CD4-positive, alpha-beta T cell treated with Interleukin-6 for 4 hours (primary cell): ENCODE data around the gene KPNA1.
A peak's percentile ranks its signal among the peaks of the same experiment; 100 is the strongest.

Experiments used
- DNase-seq: peaks from one replicate; pipeline ENCODE4 v3.0.0-alpha.2; 2020; ENCODE audit warnings: mixed read lengths

KPNA1 gene

DNA sequence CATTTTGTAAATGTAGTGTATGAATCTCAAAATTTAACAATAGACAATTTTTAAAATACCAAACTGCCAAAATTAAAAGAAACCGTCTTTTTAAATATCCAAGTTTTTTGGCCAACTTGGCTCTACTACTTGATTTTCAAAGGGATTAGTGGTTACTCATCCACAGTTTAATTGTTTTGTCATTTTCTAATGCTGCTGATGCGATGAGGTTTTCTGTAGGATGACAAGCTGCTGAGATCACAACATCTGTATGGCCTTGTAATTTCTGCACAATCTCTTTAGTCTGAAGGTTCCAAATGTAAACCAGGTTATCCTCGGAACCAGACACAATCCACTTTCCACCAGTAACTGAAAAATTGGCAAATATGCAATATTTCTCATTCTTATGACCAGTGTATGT is 100.3 kb downstream of the KPNA1 start:
- DNase-seq, result no peak

DNA sequence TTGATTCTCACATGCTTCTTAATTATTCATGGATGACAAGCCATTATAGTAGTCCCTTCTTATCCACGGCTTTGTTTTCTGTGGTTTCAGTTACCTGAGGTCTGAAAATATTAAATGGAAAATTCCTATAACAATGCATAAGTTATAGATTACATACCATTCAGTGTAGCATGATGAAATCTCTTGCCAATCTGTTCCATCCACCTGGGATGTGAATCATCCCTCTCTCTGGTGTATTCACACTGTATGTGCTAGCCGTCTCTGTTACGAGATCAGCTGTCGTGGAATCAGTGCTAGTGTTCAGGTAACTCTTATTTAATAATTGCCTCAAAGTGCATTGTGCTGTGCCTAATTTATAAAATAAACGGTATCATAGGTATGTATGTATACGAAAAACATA is 104.1 kb downstream of the KPNA1 start:
- no peak for DNase-seq

- no peak for DNase-seq
Observed at GRCh38 chr3:122410111-122410510, 104.6 kb downstream of the KPNA1 start.

GRCh38 chr3:122409446-122409845 is 105.3 kb downstream of the KPNA1 start:
- DNase-seq, result no peak

GRCh38 chr3:122407946-122408345 is 106.8 kb downstream of the KPNA1 start:
- DNase-seq, result no peak

GRCh38 chr3:122406198-122406597 is 108.5 kb downstream of the KPNA1 start:
- DNase-seq, result no peak

GRCh38 chr3:122405015-122405414 is 109.7 kb downstream of the KPNA1 start:
- no peak for DNase-seq

DNA sequence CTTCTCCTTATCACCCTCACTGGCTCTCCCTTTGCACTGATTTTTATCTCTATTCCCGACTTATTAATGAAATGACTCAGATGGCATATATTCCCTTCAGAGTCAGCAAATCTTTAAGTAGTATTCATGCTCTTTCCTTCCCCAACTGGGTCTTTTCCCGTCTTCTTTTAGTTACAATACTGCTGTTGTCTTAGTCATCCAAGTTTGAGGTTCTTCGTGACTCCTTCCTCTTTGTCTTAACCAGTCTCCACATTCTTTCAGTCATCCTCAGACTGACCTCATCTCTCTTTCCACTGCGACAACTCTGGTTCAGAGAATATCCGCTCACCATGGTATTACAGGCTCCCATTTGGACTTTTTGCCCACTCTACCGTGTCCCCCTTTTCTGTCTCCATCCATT is 111.2 kb downstream of the KPNA1 start:
- DNase-seq, result no peak

DNA sequence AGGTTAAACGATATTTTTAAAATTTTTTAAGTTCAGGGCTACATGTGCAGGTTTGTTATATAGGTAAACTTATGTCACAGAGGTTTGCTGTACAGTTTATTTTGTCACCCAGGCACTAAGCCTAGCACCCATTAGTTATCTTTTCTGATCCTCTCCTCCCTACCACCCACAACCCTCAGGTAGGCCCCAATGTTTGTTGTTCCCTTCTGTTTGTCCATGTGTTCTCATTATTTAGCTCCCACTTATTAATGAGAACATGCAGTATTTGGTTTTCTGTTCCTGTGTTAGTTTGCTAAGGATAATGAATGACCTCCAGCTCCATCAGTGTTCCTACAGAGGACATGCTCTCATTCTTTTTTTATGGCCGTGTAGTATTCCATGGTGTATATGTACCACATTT is 115.8 kb downstream of the KPNA1 start:
- DNase-seq, result no peak

DNA sequence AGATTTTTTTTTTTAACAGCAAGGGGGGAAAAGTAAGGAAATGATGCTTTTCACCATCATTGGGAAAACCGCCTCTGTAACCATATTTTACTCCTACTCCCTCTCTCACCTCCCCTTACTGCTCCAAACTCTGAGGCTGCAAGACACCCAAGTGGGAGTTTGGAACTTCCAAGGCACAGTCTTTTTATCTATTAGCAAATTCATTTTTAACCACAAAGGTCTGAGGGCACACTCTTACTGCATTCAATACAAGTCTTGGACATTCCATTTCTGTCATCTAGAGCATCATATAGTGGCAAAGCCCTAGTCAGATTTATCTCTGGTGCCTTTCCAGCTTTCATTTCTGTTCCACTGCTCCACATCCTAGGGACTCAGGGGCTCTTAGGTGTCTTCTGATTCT is 117.5 kb downstream of the KPNA1 start:
- no peak for DNase-seq

DNA sequence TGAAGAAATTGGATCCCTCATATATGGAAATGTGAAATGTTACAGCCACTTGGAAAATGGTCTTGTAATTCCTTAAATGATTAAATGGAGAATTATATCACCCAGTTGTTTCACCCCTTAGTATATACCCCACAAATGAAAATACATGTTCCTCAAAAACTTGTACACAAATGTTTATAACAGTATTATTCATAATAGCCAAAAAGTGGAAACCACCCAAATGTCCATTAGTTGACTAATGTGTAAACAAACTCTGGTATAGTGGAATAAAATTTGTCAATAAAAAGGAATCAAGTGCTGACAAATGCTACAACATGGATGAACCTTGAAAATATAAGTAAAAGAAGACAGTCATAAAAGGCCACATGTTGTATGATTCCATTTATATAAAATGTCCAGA is 118.2 kb downstream of the KPNA1 start:
- no peak for DNase-seq

DNA sequence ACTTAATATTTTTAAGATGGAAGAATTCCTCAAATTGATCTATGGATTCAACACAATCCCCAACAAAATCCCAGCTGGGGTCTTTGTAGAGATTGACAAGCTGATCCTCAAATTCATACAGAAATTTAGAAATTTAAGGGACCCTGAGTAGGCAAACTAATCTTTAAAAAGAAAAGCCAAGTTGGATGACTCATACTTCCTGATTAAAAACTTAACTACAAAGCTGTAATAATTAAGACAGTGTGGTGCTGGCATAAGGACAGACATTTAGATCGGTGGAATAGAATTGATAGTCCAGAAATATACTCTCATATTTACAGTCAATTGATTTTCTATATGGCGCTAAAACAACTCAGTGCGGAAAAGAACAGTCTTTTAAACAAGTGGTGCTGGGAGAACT is 119.2 kb downstream of the KPNA1 start:
- no peak for DNase-seq

- DNase-seq, result no peak
Observed at GRCh38 chr3:122394173-122394572, 120.6 kb downstream of the KPNA1 start.

DNA sequence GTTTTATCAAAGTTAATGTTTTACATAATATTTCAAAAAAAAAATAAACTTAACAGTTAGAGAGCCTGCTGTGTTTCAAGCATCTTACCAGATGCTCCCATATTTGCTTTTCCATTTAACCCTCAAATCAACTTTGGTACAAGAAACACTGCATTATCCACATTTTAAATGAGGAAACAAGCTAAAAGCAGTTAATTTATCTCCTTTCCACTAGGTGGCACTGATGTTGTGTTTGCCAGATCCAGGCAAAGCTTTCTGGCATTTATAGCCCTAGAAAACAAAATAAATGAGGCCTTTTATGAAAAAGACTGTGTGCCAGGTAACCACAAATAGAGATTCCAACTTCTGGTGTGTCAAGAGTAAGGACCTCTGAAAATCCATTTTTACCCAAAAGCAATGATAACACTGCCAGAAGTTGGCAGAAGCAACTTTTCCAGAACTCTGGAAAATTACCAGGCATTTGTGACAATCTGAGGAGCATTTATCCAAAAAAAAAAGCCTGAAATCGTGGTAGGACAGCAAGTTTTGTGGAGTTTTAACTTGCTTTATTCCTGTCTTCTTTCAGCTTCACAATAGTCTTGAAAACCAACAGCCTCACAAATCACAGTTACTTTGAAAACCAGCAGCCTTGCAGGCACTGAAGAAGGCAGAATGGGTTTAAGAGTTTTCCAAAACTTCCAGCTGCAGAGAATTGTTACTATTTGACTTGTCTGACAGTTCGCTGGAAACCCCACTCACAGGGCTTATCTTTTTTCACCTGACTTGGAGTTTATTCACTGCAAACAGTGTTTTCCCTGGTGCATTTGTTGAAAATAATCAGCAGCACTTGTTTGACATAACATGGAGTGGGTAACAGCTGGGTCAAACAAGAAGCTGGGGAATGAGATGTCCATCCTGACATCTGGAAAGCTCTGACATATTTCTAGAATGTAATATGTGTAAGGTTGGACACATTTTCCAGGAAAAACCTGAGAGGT is 121.6 kb downstream of the KPNA1 start:
- DNase-seq, result peak; percentile 18

DNA sequence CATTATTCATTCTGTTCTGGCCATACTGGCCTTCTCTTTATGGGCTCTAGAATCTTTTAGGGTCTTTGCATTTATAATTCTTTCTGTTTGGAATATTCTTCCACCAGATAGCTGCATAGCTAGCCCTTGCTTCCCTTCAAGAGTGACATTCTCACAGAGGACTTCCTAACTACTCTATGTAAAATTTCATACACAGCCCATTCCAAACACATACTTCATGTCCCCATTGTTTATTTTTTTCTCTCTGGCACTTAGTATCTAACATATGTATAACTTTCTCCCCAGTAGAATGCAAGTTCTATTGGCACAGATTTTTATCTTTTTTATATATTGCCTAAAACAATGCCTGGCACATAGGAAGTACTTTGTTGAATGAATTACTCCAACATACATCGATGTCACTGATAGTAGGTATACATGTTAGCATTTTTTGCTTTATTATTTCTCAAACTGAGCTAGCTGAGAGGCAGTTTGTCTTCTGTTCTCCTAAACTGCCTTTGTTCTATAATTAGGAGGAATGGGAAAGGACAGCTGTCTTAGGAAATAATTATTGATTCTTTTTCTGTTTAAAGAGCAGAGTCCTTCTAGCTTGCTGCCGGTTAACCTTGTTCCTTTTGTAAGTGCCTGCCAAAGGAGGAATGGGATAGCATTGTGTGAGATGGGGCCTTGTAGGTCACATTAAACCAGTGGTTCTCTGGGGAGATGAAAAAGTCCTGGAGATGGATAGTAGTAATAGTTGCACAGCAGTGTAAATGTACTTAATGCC is 122.9 kb downstream of the KPNA1 start:
- no peak for DNase-seq

GRCh38 chr3:122390665-122391064 is 124.1 kb downstream of the KPNA1 start:
- no peak for DNase-seq

DNA sequence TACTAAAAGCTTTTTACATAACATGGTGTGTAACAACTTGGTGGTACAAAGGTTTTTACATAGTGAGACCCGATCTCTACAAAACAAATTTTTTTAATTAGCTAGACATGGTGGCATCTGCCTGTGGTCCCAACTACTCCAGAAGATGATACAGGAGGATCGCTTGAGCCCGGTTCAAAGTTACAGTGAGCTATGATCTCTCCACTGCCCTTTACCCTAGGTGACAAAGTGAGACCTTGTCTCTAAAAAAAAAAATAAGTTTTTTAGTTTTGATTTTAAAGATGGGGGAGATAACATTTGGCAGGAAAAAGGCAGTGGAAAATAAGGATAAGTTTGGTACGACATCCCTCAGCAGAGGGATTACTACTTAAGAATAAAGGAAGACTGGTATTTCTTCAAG is 124.8 kb downstream of the KPNA1 start:
- DNase-seq, result no peak

DNA sequence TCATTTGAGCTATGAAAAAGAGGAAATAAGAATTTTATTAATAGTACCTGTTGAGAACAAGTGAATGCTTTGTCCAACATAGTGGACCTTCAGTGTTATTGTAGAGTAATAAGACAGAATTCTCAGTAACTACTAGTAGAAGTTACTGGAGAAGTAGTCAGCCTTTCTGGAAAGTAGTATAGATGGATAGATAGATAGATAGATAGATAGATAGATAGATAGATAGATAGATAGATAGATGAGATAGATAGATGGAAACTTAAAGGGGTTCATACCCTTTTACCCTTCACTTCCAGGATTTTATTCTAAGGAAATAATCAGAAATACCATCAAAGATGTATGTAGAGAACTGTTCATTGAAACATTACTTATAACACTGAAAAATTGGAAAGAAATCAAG is 125.5 kb downstream of the KPNA1 start:
- no peak for DNase-seq

DNA sequence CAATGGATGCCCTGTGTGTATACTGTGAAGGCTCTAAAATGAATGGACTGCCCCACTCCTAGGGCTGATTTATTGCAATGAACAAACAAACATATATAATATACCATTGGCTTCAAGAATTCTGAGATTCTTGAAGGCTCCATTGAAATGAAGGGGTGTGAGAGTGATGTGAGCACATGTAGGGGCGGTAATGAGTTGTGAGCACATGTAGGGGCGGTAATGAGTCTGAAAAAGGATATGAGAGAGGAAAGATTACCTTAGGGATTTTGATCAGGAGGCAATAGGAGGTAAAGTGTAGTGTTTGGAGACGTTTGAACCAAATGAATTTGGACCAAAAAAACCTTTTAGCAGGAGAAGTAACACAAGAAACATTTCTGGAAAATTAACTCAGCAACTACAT is 127.0 kb downstream of the KPNA1 start:
- no peak for DNase-seq

DNA sequence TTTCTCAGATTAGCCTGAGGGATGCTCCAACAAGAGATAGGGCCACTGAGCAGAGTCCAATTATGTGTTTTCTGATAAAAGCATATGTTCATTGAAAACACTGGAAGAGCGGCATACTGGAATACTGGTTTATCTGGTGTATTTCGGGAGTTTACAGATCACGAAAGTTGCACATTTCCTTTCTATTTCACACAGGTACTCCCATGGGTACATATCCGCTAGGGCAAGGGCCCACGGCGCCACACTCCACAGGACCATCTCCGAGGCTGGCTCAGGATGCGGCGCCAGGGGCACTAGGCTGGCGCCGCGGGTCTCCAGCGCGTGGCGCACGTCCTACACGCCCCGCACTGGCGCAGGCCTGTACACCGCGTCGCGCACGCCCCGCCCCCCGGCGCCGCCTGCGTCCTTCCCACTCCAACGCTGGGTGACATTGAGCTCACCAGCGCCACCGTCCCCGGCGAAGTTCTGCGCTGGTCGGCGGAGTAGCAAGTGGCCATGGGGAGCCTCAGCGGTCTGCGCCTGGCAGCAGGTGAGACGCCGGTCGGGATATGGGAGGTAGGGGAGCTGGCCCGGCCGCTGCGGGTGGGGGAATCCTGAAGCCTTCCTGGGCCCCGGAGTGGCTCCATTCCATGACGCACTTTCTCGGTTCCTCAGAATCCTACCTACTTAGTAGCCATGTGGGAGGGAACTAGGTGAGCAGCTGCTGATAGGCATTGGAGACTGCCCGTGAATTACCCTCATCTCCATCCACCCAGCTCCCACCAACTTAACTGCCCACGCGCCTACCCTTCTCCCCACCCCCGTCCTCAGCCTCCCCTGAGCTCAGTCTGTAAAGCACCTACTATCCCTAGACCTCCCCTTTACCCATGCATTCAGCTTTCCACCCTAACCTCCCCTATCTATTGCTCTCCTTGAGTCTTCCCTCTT is 130.7 kb downstream of the KPNA1 start, which contains the start of gene FAM162A:
Gene FAM162A (plus strand): TSS at position 412 of the 927 bp plus-strand sequence. CDS start 84 bp downstream, at position 496.
- peak; percentile 97 for DNase-seq

DNA sequence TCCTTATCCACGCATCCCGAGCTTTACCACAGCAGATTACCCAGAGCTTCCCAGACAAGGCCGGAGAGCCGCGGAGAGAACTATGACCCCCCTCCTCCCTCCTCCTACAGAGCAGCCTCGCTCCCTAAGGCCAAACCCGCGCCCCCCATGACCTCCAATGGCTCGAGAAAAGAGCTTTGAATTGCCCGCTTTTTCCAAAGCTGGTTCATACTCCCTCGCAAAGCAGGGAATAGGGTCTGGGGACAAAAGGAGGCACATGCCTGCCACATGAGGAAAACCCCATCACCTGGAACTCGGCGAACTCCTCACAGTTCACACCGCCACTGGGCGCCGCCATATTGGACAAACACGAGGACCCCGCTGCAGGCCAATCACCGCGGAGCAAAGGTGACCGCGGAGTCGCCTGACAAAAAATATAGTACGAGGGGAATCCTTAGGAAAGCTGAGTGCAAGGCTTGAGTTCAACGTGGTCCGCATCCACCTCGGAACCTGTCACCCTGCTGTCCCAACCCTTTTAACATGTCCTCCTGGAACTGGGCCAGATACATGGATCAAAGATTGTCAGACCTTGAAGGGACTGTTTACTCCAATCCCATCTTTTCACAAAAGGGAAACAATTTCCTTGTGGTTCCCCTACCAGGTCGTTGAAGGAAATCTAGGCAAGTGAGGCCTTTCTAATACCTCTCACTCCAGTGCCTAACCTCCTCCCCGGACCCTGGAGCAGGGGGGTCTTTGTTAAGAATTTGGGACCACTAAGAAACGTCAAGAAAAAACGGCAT is 131.7 kb downstream of the KPNA1 start, which contains the start of gene MIX23:
Gene MIX23 (minus strand): TSS at position 344 of the 779 bp plus-strand sequence. CDS start 7 bp downstream, at position 337.
- DNase-seq, result peak; percentile 85

DNA sequence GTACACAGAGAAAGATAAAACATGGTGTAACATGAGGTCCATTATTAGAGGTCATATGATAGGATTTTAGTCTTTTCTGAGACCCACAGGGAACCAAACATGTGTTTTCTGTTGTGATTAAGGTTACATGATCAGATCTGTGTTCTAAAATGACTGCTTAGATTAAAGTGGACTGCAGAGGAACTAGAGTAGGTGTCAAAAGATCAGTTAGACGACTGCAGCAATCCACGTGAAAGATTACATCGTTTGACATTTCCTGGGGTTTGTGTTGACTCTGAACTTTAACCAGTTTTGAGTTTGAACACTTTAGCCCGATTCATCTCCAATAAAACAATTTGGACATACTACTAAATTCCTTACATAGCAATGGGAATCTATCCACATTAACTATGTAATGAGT is 136.8 kb downstream of the KPNA1 start:
- no peak for DNase-seq
